Lung (tissue), 12 donors: ENCODE results near the gene FAM83F. TPM values are rescaled to one million over a fixed set of nuclear protein-coding genes. Genes with fewer than 3 reads are reported as not detected.
A peak's percentile ranks its signal among the peaks of the same experiment; 100 is the strongest.

Experiments
- ATAC-seq: fragments of 200-7000 bp; cut with Tn5 transposase; one replicate; pipeline ENCODE4 v1.9.1; 2020; ENCODE audit warnings: moderate number of reproducible peaks; ENCODE audit not compliant: insufficient read depth, low FRiP score
- DNase-seq, 3 donors: peaks; one replicate each; pipeline ENCODE4 v3.0.0-alpha.2; 2013 to 2017
- H3K27ac ChIP-seq, 2 donors: one replicate each; pipeline ENCODE4 v1.5.1; 2013; ENCODE audit warnings: mild to moderate bottlenecking in 2 of 2, moderate library complexity in 2 of 2, control low read depth in 1 of 2, inconsistent platforms in 1 of 2, low read depth in 1 of 2, low read length in 1 of 2
- H3K27me3 ChIP-seq, 3 donors: one replicate each; pipeline ENCODE4 v1.5.1; 2013; ENCODE audit warnings: low read length in 2 of 3; ENCODE audit not compliant: control insufficient read depth in 3 of 3, insufficient read depth in 3 of 3
- H3K36me3 ChIP-seq, 4 donors: one replicate each; pipeline ENCODE4 v1.5.1; 2013; ENCODE audit warnings: low read length in 4 of 4, mild to moderate bottlenecking in 1 of 4, moderate library complexity in 1 of 4; ENCODE audit not compliant: control insufficient read depth in 4 of 4, insufficient read depth in 4 of 4
- H3K4me1 ChIP-seq, 5 donors: one replicate each; pipeline ENCODE4 v1.5.1; 2013; ENCODE audit warnings: low read length in 5 of 5, mild to moderate bottlenecking in 2 of 5, moderate library complexity in 1 of 5; ENCODE audit not compliant: control insufficient read depth in 5 of 5, insufficient read depth in 5 of 5
- H3K4me3 ChIP-seq: one replicate; pipeline ENCODE4 v1.5.1; 2013; ENCODE audit warnings: mild to moderate bottlenecking, control low read depth, moderate library complexity
- H3K9ac ChIP-seq, 2 donors: one replicate each; pipeline ENCODE4 v1.5.1; 2013; ENCODE audit warnings: low read length in 2 of 2, control low read depth in 1 of 2; ENCODE audit not compliant: insufficient read depth in 1 of 2
- H3K9me3 ChIP-seq, 4 donors: one replicate each; pipeline ENCODE4 v1.5.1; 2013; ENCODE audit warnings: low read length in 3 of 4, mild to moderate bottlenecking in 1 of 4, moderate library complexity in 1 of 4; ENCODE audit not compliant: control insufficient read depth in 4 of 4, insufficient read depth in 3 of 4
- CTCF ChIP-seq: IDR thresholded peaks from 2 replicates; pipeline ENCODE4 v1.5.1; 2012; ENCODE audit warnings: mild to moderate bottlenecking; ENCODE audit errors: control extremely low read depth, extremely low read depth
- WGBS, 2 donors: extraction: QIAGEN DNeasy Blood & Tissue Kit; methylation state at CpG; one replicate each; pipeline ENCODE4 v1.1.7; 2013; 5-methylcytosine and 5-hydroxymethylcytosine counted together
- polyA plus RNA-seq, 2 donors: library from polyadenylated mRNA; stranded (reverse); fragments of 200-250 nt; gene quantifications; one replicate each; pipeline ENCODE4 v1.2.1, GENCODE V29; 2013
- total RNA-seq, 2 donors: library from RNA; depleted of rRNA in 1 of 2; stranded (reverse); fragments of >200 nt in 1 of 2; gene quantifications; one replicate each; pipeline ENCODE4 v1.2.1, GENCODE V29; 2014 to 2021
- donor health status: control.
- donor health status: control.
- donor health status: Bipolar disorder and iron deficiency.
- donor health status: healthy.
- donor health status: DM: yes; HTN: yes; CAD: no.

The FAM83F gene
- total and polyA plus RNA-seq, 4 donors, result 0.53 to 3.0 (median 0.94) TPM

GRCh38 chr22:40009951-40010671 is 15.4 kb downstream of the FAM83F start:
- peak overlapping the region in 1 of 2 donors; percentile 7 for H3K9ac ChIP-seq
- DNase-seq, result peak in 1 of 3 donors; percentile 25
- peaks cover 0 to 13% (median 0%) of the 10 kb centered on the region in 5 donors for H3K4me1 ChIP-seq
- peaks cover 0 to 43% (median 29%) of the 10 kb centered on the region in 3 donors for H3K27me3 ChIP-seq
- H3K4me3 ChIP-seq, result no peak overlapping the region
- H3K36me3 ChIP-seq, result no peaks in the 10 kb centered on the region
- 38 to 47% methylated on average over 24 of the region's 24 CpGs for WGBS, 2 donors
- no peaks in the 10 kb centered on the region for H3K9me3 ChIP-seq
- no peak for TF ChIP-seq CTCF
- no peak overlapping the region for H3K27ac ChIP-seq
- no peak for ATAC-seq

- 84 to 90% methylated on average over 6 of the region's 6 CpGs for WGBS, 2 donors
- Histone ChIP-seq H3K4me1 (peaks cover 0 to 13% (median 0%) of the 10 kb centered on the region in 5 donors), H3K9me3 (no peaks in the 10 kb centered on the region), H3K27ac (no peak overlapping the region), H3K27me3 (peaks cover 0 to 43% (median 29%) of the 10 kb centered on the region in 3 donors), H3K4me3 (no peak overlapping the region), H3K9ac (no peak overlapping the region), H3K36me3 (no peaks in the 10 kb centered on the region)
- no peak for TF ChIP-seq CTCF
- DNase-seq (no peak), ATAC-seq (no peak)
Measured at GRCh38 chr22:40010746-40011145, 16.0 kb downstream of the FAM83F start.

GRCh38 chr22:40014667-40015248 is 20.0 kb downstream of the FAM83F start:
- H3K9me3 ChIP-seq, result peaks cover 0 to 2% (median 0%) of the 10 kb centered on the region in 4 donors
- DNase-seq (no peak), ATAC-seq (no peak)
- H3K9ac ChIP-seq, result no peak overlapping the region
- H3K27ac ChIP-seq, result no peak overlapping the region
- H3K36me3 ChIP-seq, result no peaks in the 10 kb centered on the region
- H3K4me3 ChIP-seq, result no peak overlapping the region
- H3K27me3 ChIP-seq, result peaks cover 0 to 18% (median 16%) of the 10 kb centered on the region in 3 donors
- no peak for TF ChIP-seq CTCF
- WGBS, 2 donors, result 82 to 89% methylated on average over 5 of the region's 5 CpGs
- H3K4me1 ChIP-seq, result peaks cover 0 to 7% (median 0%) of the 10 kb centered on the region in 5 donors
